MM.1S (cell line): ENCODE results near the gene NUCB1.
"Not testable (repeated sequence)": the region's sequence is repeated elsewhere in the genome, so short reads cannot be mapped to it uniquely, and the experiment has no call there.

ENCODE experiments used
- DNase-seq: peaks from one replicate; pipeline ENCODE4 v3.0.0-alpha.2; 2015
- H2AFZ ChIP-seq: fragments of 300-600 bp; sonication (generic); 2 replicates; pipeline ENCODE4 v1.6.0; 2016; ENCODE audit warnings: antibody characterized with exemption, low read length
- H3F3A ChIP-seq: fragments of 300-600 bp; sonication (generic); 2 replicates; pipeline ENCODE4 v1.6.1; 2016; ENCODE audit warnings: mild to moderate bottlenecking, antibody characterized with exemption, low read length, moderate library complexity, mixed read lengths; ENCODE audit not compliant: insufficient read depth
- H3K27ac ChIP-seq: fragments of 300-600 bp; sonication (generic); 2 replicates; pipeline ENCODE4 v1.5.1; 2016; ENCODE audit warnings: mild to moderate bottlenecking, low read length
- H3K27me3 ChIP-seq: fragments of 300-600 bp; sonication (generic); replicated peaks from 2 replicates; pipeline ENCODE4 v1.6.0; 2016; ENCODE audit warnings: low read length; ENCODE audit not compliant: insufficient read depth
- H3K36me3 ChIP-seq: fragments of 300-600 bp; sonication (generic); replicated peaks from 2 replicates; pipeline ENCODE4 v1.6.1; 2016; ENCODE audit warnings: mild to moderate bottlenecking, low read length, mixed read lengths; ENCODE audit not compliant: insufficient read depth
- H3K4me1 ChIP-seq: fragments of 300-600 bp; sonication (generic); 2 replicates; pipeline ENCODE4 v1.6.1; 2016; ENCODE audit warnings: low read length, mixed read lengths
- H3K4me2 ChIP-seq: fragments of 300-600 bp; sonication (generic); 2 replicates; pipeline ENCODE4 v1.6.0; 2016; ENCODE audit warnings: low read depth, low read length
- H3K4me3 ChIP-seq: fragments of 300-600 bp; sonication (generic); 2 replicates; pipeline ENCODE4 v1.5.1; 2016; ENCODE audit warnings: low read length, mixed read lengths
- H3K79me2 ChIP-seq: fragments of 300-600 bp; sonication (generic); 2 replicates; pipeline ENCODE4 v1.6.1; 2016; ENCODE audit warnings: mixed run types, low read length, mixed read lengths
- H3K9ac ChIP-seq: fragments of 300-600 bp; sonication (generic); 2 replicates; pipeline ENCODE4 v1.6.1; 2016; ENCODE audit warnings: low read length, mixed read lengths
- H3K9me2 ChIP-seq: fragments of 300-600 bp; sonication (generic); replicated peaks from 2 replicates; pipeline ENCODE4 v1.6.1; 2016; ENCODE audit warnings: mild to moderate bottlenecking, low read length, mixed read lengths; ENCODE audit not compliant: insufficient read depth
- H3K9me3 ChIP-seq: fragments of 300-600 bp; sonication (generic); replicated peaks from 2 replicates; pipeline ENCODE4 v1.6.1; 2016; ENCODE audit warnings: mild to moderate bottlenecking, low read length, mixed read lengths; ENCODE audit not compliant: insufficient read depth
- H4K20me1 ChIP-seq: fragments of 300-600 bp; sonication (generic); 2 replicates; pipeline ENCODE4 v1.6.1; 2016; ENCODE audit warnings: mild to moderate bottlenecking, low read length, moderate library complexity, mixed read lengths; ENCODE audit not compliant: insufficient read depth
- EZH2 ChIP-seq: fragments of 300-600 bp; sonication (generic); optimal IDR thresholded peaks from 2 replicates; pipeline ENCODE3; 2017; ENCODE audit warnings: low read depth, mild to moderate bottlenecking, antibody characterized with exemption, low read length, mixed read lengths
- EZH2phosphoT487 ChIP-seq: fragments of 300-600 bp; sonication (generic); IDR thresholded peaks from 2 replicates; pipeline ENCODE4 v1.6.1; 2018; ENCODE audit warnings: antibody characterized with exemption, low read length
- TF ChIP-seq, protein P1 (sequence below): fragments of 300-600 bp; sonication (generic); IDR thresholded peaks from 2 replicates; pipeline ENCODE4 v1.5.1; 2016; ENCODE audit warnings: antibody characterized with exemption, low read length, mixed read lengths

The NUCB1 gene

GRCh38 chr19:48905664-48906063, 5.6 kb downstream of the NUCB1 start:
- H3K9ac ChIP-seq, result no peak overlapping the region
- H3K79me2 ChIP-seq, result peaks cover 19% of the 10 kb centered on the region
- no peaks in the 10 kb centered on the region for H3K9me3 ChIP-seq
- no peak for DNase-seq
- H2AFZ ChIP-seq, result no peak overlapping the region
- H3K9me2 ChIP-seq, result no peaks in the 10 kb centered on the region
- H3K4me3 ChIP-seq, result no peak overlapping the region
- H4K20me1 ChIP-seq, result no peaks in the 10 kb centered on the region
- H3F3A ChIP-seq, result no peaks in the 10 kb centered on the region
- H3K4me1 ChIP-seq, result no peaks in the 10 kb centered on the region
- TF ChIP-seq, protein P1, sequence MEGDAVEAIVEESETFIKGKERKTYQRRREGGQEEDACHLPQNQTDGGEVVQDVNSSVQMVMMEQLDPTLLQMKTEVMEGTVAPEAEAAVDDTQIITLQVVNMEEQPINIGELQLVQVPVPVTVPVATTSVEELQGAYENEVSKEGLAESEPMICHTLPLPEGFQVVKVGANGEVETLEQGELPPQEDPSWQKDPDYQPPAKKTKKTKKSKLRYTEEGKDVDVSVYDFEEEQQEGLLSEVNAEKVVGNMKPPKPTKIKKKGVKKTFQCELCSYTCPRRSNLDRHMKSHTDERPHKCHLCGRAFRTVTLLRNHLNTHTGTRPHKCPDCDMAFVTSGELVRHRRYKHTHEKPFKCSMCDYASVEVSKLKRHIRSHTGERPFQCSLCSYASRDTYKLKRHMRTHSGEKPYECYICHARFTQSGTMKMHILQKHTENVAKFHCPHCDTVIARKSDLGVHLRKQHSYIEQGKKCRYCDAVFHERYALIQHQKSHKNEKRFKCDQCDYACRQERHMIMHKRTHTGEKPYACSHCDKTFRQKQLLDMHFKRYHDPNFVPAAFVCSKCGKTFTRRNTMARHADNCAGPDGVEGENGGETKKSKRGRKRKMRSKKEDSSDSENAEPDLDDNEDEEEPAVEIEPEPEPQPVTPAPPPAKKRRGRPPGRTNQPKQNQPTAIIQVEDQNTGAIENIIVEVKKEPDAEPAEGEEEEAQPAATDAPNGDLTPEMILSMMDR, result no peak
- TF ChIP-seq EZH2 (no peak), EZH2phosphoT487 (no peak)
- no peak overlapping the region for H3K27ac ChIP-seq
- H3K4me2 ChIP-seq, result no peak overlapping the region
- H3K36me3 ChIP-seq, result no peaks in the 10 kb centered on the region
- H3K27me3 ChIP-seq, result no peaks in the 10 kb centered on the region

DNA sequence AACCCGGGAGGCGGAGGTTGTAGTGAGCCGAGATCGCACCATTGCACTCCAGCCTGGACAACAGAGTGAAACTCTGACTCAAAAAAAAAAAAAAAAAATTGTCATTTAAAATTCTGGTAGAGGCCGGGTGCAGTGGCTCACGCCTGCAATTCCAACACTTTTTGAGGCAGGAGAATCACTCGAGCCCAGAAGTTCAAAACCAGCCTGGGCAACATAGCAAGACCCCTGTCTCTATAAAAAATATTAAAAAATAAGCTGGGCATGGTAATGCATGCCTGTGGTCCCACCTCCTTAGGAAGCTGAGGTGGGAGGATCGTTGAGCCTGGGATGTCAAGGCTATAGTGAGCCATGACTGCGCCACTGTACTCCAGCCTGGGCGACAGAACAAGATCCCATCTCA, 6.2 kb downstream of the NUCB1 start:
- H3K4me3 ChIP-seq, result no peak overlapping the region
- no peaks in the 10 kb centered on the region for H3K27me3 ChIP-seq
- no peaks in the 10 kb centered on the region for H3K4me1 ChIP-seq
- H3F3A ChIP-seq, result no peaks in the 10 kb centered on the region
- H2AFZ ChIP-seq, result no peak overlapping the region
- H3K9me2 ChIP-seq, result no peaks in the 10 kb centered on the region
- TF ChIP-seq EZH2phosphoT487, result no peak
- no peak for TF ChIP-seq EZH2
- TF ChIP-seq, protein P1, result no peak
- DNase-seq, result no peak
- H3K79me2 ChIP-seq, result peaks cover 13% of the 10 kb centered on the region
- H3K27ac ChIP-seq, result no peak overlapping the region
- H3K9me3 ChIP-seq, result no peaks in the 10 kb centered on the region
- no peak overlapping the region for H3K9ac ChIP-seq
- no peaks in the 10 kb centered on the region for H3K36me3 ChIP-seq
- no peak overlapping the region for H3K4me2 ChIP-seq
- H4K20me1 ChIP-seq, result no peaks in the 10 kb centered on the region

- Histone ChIP-seq H3K79me2 (peaks cover under 1% of the 10 kb centered on the region; the same call in 1 of the 2 replicates), H3K4me1 (no peaks in the 10 kb centered on the region), H3K9me2 (no peaks in the 10 kb centered on the region), H4K20me1 (no peaks in the 10 kb centered on the region), H3K4me3 (no peak overlapping the region), H3K4me2 (no peak overlapping the region), H3K9me3 (no peaks in the 10 kb centered on the region), H3K27ac (no peak overlapping the region), H3K9ac (no peak overlapping the region), H3K27me3 (no peaks in the 10 kb centered on the region), H3K36me3 (no peaks in the 10 kb centered on the region; the same call in 1 of the 2 replicates), H3F3A (no peaks in the 10 kb centered on the region), H2AFZ (no peak overlapping the region)
- TF ChIP-seq, protein P1, result no peak
- TF ChIP-seq EZH2, result no peak
- no peak for TF ChIP-seq EZH2phosphoT487
- no peak for DNase-seq
Measured at GRCh38 chr19:48907671-48908070, 7.6 kb downstream of the NUCB1 start.

DNA sequence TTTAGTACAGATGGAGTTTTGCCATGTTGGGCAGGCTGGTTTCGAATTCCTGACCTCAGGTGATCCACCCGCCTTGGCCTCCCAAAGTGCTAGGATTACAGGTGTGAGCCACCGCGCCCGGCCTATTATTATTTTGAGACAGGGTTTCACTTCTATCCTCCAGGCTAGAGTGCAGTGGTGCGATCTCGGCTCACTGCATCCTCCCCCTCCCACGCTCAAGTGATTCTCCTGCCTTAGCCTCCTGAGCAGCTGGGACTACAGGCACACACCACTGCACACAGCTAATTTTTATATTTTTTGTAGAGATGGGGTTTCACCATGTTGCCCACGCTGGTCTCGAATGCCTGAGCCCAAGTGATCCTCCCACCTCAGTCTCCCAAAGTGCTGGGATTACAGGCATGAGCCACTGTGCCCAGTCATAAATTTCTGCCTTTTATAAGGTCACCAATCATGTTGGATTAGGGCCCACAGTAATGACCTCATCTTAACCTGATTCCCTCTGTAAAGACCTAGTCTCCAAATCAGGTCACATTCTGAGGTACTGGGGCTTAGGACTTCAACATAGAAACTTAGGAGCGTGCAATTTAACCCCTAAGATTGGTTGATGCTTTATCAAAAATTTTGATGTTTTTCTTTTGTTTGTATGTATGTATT, 9.4 kb downstream of the NUCB1 start:
- not testable (repeated sequence) for H4K20me1 ChIP-seq, H3F3A ChIP-seq, H3K27ac ChIP-seq, H2AFZ ChIP-seq, DNase-seq, H3K4me3 ChIP-seq, H3K27me3 ChIP-seq, H3K4me1 ChIP-seq, H3K79me2 ChIP-seq, H3K9ac ChIP-seq, H3K9me3 ChIP-seq, H3K9me2 ChIP-seq, H3K4me2 ChIP-seq, H3K36me3 ChIP-seq
